RWPE2 (cell line): ENCODE data around the gene GPR6.

Experiments
- ATAC-seq: fragments of 200-7000 bp; cut with Tn5 transposase; 3 replicates; pipeline ENCODE4 v1.9.1; 2021; ENCODE audit warnings: low read depth
- DNase-seq: peaks from one replicate; pipeline ENCODE4 v3.0.0-alpha.2; 2020; ENCODE audit warnings: low spot score
- H3K27ac ChIP-seq: fragments of 450-650 bp; 2 replicates; pipeline ENCODE4 v1.5.1; 2017; ENCODE audit warnings: mild to moderate bottlenecking; ENCODE audit not compliant: poor library complexity, severe bottlenecking
- H3K27me3 ChIP-seq: fragments of 250-450 bp; sonication (Bioruptor Pico); 2 replicates; pipeline ENCODE4 v1.5.1; 2021; ENCODE audit warnings: mild to moderate bottlenecking, moderate library complexity; ENCODE audit not compliant: insufficient read depth, poor library complexity, severe bottlenecking
- H3K36me3 ChIP-seq: fragments of 250-450 bp; sonication (Bioruptor Pico); 2 replicates; pipeline ENCODE4 v1.5.1; 2020; ENCODE audit warnings: low read depth, mild to moderate bottlenecking, moderate library complexity
- H3K4me1 ChIP-seq: fragments of 250-450 bp; sonication (Bioruptor Pico); 2 replicates; pipeline ENCODE4 v1.5.1; 2021; ENCODE audit warnings: mild to moderate bottlenecking, moderate library complexity; ENCODE audit not compliant: insufficient read depth, poor library complexity, severe bottlenecking
- H3K4me3 ChIP-seq: fragments of 250-450 bp; sonication (Bioruptor Pico); 2 replicates; pipeline ENCODE4 v1.5.1; 2021; ENCODE audit warnings: mild to moderate bottlenecking, moderate library complexity; ENCODE audit not compliant: severe bottlenecking
- H3K9me3 ChIP-seq: fragments of 250-450 bp; sonication (Bioruptor Pico); 2 replicates; pipeline ENCODE4 v1.5.1; 2021; ENCODE audit warnings: mild to moderate bottlenecking, moderate library complexity; ENCODE audit not compliant: severe bottlenecking
- CTCF ChIP-seq: fragments of 450-650 bp; IDR thresholded peaks from one replicate; pipeline ENCODE4 v1.5.1; 2017; ENCODE audit warnings: mild to moderate bottlenecking, moderate library complexity; ENCODE audit not compliant: poor library complexity, severe bottlenecking

The GPR6 gene

DNA sequence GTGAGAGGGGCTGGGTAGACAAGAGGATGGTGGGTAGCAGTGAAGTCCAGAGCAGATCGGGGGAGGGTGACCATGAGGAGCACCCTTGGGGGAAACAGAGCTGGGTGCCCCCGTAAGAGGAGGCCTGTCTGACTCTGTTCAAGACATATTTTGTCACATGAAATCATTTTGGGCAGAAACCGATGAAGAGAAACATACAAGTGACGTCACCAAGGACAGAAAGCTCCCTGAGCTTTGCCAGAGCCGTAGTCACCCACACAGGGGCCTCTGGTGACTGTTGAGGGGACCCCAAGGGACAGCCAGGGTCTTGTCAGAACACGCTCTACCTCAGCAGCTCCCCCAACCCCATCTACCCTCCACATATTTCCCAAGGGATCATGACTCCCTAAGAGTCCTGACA is 39.2 kb downstream of the GPR6 start:
- no peak for TF ChIP-seq CTCF
- no peaks in the 10 kb centered on the region for H3K27me3 ChIP-seq

DNA sequence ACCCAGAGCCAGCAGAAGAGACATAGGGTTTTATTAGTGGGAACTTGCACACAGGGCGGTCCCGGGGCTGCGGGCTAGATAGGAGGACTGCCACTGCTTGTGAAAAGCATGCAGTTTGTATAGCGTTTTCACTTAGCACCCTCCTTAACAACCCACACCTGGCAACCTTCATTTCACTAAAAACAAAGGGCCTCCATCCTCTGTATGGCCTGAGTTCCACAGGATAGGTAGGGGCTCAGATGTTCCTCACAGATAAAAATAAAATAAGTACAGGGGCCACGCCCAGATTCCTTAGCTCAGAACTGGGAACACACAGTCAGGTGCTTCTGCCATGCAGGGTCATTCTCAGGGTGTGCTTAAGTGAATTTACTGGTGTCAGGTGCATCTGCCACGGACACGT is 39.8 kb downstream of the GPR6 start:
- no peaks in the 10 kb centered on the region for H3K4me1 ChIP-seq
- H3K27me3 ChIP-seq: no peaks in the 10 kb centered on the region
- no peaks in the 10 kb centered on the region for H3K9me3 ChIP-seq
- ATAC-seq (no peak), DNase-seq (no peak)
- H3K4me3 ChIP-seq: no peak overlapping the region
- H3K27ac ChIP-seq: no peak overlapping the region
- TF ChIP-seq CTCF: no peak
- H3K36me3 ChIP-seq: no peaks in the 10 kb centered on the region

More for the DNA sequence above, 39.2 kb downstream of the GPR6 start:
- ATAC-seq (no peak), DNase-seq (no peak)
- H3K4me3 ChIP-seq: no peak overlapping the region
- H3K36me3 ChIP-seq: no peaks in the 10 kb centered on the region
- no peak overlapping the region for H3K27ac ChIP-seq
- H3K4me1 ChIP-seq: no peaks in the 10 kb centered on the region
- no peaks in the 10 kb centered on the region for H3K9me3 ChIP-seq

DNA sequence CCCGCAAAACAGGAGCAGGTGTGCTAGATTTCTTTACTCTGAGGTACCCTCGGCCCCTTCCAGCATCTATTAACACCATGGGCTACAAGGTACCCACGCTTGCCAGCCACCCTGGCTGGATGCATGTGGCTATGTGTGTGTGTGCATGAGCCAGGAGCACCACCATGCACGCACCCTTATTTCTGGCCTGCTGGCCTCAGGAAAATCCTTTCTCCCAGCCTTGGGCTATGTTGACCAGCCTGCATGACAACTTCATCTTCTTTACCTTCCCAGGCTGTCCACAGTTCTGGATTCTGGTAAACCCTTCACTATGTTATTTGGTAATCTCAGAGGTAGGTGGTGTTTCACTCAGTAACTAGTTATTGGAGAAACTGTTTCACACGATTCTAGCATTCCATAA is 40.4 kb downstream of the GPR6 start:
- H3K27ac ChIP-seq: no peak overlapping the region
- H3K27me3 ChIP-seq: no peaks in the 10 kb centered on the region
- ATAC-seq: no peak
- TF ChIP-seq CTCF: no peak
- no peak overlapping the region for H3K4me3 ChIP-seq
- H3K4me1 ChIP-seq: no peaks in the 10 kb centered on the region
- DNase-seq: no peak
- H3K9me3 ChIP-seq: no peaks in the 10 kb centered on the region
- no peaks in the 10 kb centered on the region for H3K36me3 ChIP-seq

- Histone ChIP-seq H3K4me1 (no peaks in the 10 kb centered on the region), H3K36me3 (no peaks in the 10 kb centered on the region), H3K27me3 (no peaks in the 10 kb centered on the region), H3K4me3 (no peak overlapping the region), H3K27ac (no peak overlapping the region), H3K9me3 (no peaks in the 10 kb centered on the region)
- no peak for TF ChIP-seq CTCF
- ATAC-seq: no peak
- DNase-seq: no peak
These were observed 42.8 kb downstream of the GPR6 start for GRCh38 chr6:110020888-110021287.

- no peak for TF ChIP-seq CTCF
- DNase-seq: no peak
These were observed 51.0 kb downstream of the GPR6 start for GRCh38 chr6:110029144-110029543.

More at GRCh38 chr6:110029144-110029543, 51.0 kb downstream of the GPR6 start:
- Histone ChIP-seq H3K4me1 (no peaks in the 10 kb centered on the region), H3K36me3 (no peaks in the 10 kb centered on the region), H3K27ac (no peak overlapping the region), H3K4me3 (no peak overlapping the region), H3K9me3 (no peaks in the 10 kb centered on the region), H3K27me3 (no peaks in the 10 kb centered on the region)
- no peak for ATAC-seq
